K562 (cell line): ENCODE measurements around the gene FNBP1. TPM values are rescaled to one million over a fixed set of nuclear protein-coding genes. Genes with fewer than 3 reads are reported as not detected.

Experiments
- ATAC-seq: fragments of 200-7000 bp; cut with Tn5 transposase; 3 replicates; pipeline ENCODE4 v1.9.1; 2020; ENCODE audit warnings: moderate library complexity
- BruUV-seq: library from RNA; stranded (reverse); fragments of 400-500 nt; replicated peaks from 2 replicates; lab custom pipeline; 2021; lab: Mats Ljungman, UMichigan
- CTCF ChIA-PET: fragments of 300-600 bp; formaldehyde crosslinking; extraction: SDS; loops from one replicate; lab custom pipeline; 2021; ENCODE audit warnings: low intra/inter-chr PET ratio; lab: Yijun Ruan, JAX
- POLR2A ChIA-PET: fragments of 300-600, 350-650 bp; sonication (Branson Sonifier 250); formaldehyde crosslinking; extraction: SDS; loops from one replicate; lab custom pipeline; 2021; ENCODE audit warnings: antibody characterized with exemption, inconsistent platforms; lab: Yijun Ruan, JAX
- DNase-seq, 4 experiments: peaks; one replicate each; pipeline versions ENCODE4 v3.0.0 to v3.0.0-alpha.2; 2011 to 2018; ENCODE audit warnings: low spot score in 3 of 4, mixed read lengths in 3 of 4; ENCODE audit errors: extremely low read depth in 1 of 4
- FAIRE-seq: peaks from 2 replicates; lab custom pipeline; 2011; peaks lifted over from hg19 to GRCh38; lab: Jason Lieb, UNC
- H2AFZ ChIP-seq: 2 replicates; pipeline ENCODE4 v1.6.0; 2011; ENCODE audit warnings: low read depth, low read length, control low read depth, inconsistent platforms
- H3K27ac ChIP-seq: fragments of 200-600 bp; 3 replicates; pipeline ENCODE4 v1.8.0; 2011; ENCODE audit warnings: low read depth, mild to moderate bottlenecking, control low read depth, inconsistent platforms, low read length, moderate library complexity, mixed read lengths; ENCODE audit errors: extremely low read depth
- H3K27me3 ChIP-seq, 2 experiments: fragments of 300-600 bp in 1 of 2; 2 replicates in 1 of 2; 3 replicates in 1 of 2; pipeline versions ENCODE4 v1.6.0 to v1.8.0; 2011; ENCODE audit warnings: inconsistent platforms in 2 of 2, low read length in 2 of 2, mild to moderate bottlenecking in 1 of 2, mixed read lengths in 1 of 2, moderate library complexity in 1 of 2; ENCODE audit not compliant: control insufficient read depth in 2 of 2, insufficient read depth in 2 of 2
- H3K36me3 ChIP-seq: fragments of 300-600 bp; 3 replicates; pipeline ENCODE4 v1.8.0; 2011; ENCODE audit warnings: mild to moderate bottlenecking, low read length, inconsistent platforms; ENCODE audit not compliant: control insufficient read depth, insufficient read depth
- H3K4me1 ChIP-seq, 2 experiments: fragments of 200-600 bp in 1 of 2; replicated peaks in 1 of 2; 2 replicates in 1 of 2; 3 replicates in 1 of 2; pipeline versions ENCODE4 v1.5.1 to v1.8.0; 2011; ENCODE audit warnings: inconsistent platforms in 2 of 2, low read length in 2 of 2, mild to moderate bottlenecking in 1 of 2, mixed read lengths in 1 of 2, moderate library complexity in 1 of 2; ENCODE audit not compliant: control insufficient read depth in 2 of 2, insufficient read depth in 2 of 2
- H3K4me2 ChIP-seq: 2 replicates; pipeline ENCODE4 v1.6.1; 2011; ENCODE audit warnings: low read length, control low read depth, inconsistent platforms, mixed read lengths; ENCODE audit not compliant: insufficient read depth
- H3K4me3 ChIP-seq: fragments of 200-600 bp; sonication (generic), shearing (Covaris generic); 2 replicates; pipeline ENCODE4 v1.5.1; 2016; ENCODE audit warnings: control low read depth, inconsistent platforms
- H3K79me2 ChIP-seq: fragments of 200-600 bp; 3 replicates; pipeline ENCODE4 v1.8.0; 2011; ENCODE audit warnings: low read length, inconsistent platforms; ENCODE audit not compliant: control insufficient read depth, insufficient read depth
- H3K9ac ChIP-seq, 2 experiments: 2 replicates each; pipeline versions ENCODE4 v1.6.0 to v1.6.1; 2011; ENCODE audit warnings: low read depth in 2 of 2, low read length in 2 of 2, control low read depth in 1 of 2, inconsistent platforms in 1 of 2, mild to moderate bottlenecking in 1 of 2, mixed read lengths in 1 of 2; ENCODE audit not compliant: insufficient read depth in 1 of 2
- H3K9me1 ChIP-seq: one replicate; pipeline ENCODE4 v1.6.0; 2011; ENCODE audit warnings: inconsistent platforms, mild to moderate bottlenecking, low read length, moderate library complexity; ENCODE audit not compliant: control insufficient read depth, insufficient read depth
- H3K9me3 ChIP-seq: replicated peaks from 2 replicates; pipeline ENCODE4 v1.5.1; 2011; ENCODE audit warnings: low read depth, low read length, inconsistent platforms; ENCODE audit not compliant: control insufficient read depth, insufficient read depth
- H4K20me1 ChIP-seq: replicated peaks from 2 replicates; pipeline ENCODE4 v1.6.1; 2011; ENCODE audit warnings: low read length, inconsistent platforms, mixed read lengths; ENCODE audit not compliant: control insufficient read depth, insufficient read depth
- HES1 ChIP-seq: fragments of 450-650 bp; IDR thresholded peaks from 2 replicates; pipeline ENCODE4 v1.6.1; 2016; ENCODE audit warnings: low read depth, mild to moderate bottlenecking, moderate library complexity
- POLR2A ChIP-seq: fragments of 450-650 bp; conservative IDR thresholded peaks from 2 replicates; pipeline ENCODE4 v1.6.1; 2016
- ZNF449 ChIP-seq: fragments of 250-450 bp; sonication (Bioruptor Pico); IDR thresholded peaks from 2 replicates; pipeline ENCODE4 v1.8.0; 2022; ENCODE audit warnings: moderate library complexity, mild to moderate bottlenecking, inconsistent platforms
- WGBS: fragments of 100-300 bp; shearing (Covaris generic); methylation state at CpG from one replicate; pipeline ENCODE4 v1.1.6; 2016; ENCODE audit warnings: low coverage, mixed read lengths; ENCODE audit not compliant: insufficient coverage; ENCODE audit errors: missing lambda C conversion rate; 5-methylcytosine and 5-hydroxymethylcytosine counted together
- in situ Hi-C: fragments of 300-500 bp; cut with MboI; formaldehyde crosslinking; loops from 4 replicates; pipeline ENCODE4 v1.15.0; 2018; ENCODE audit warnings: inconsistent platforms, mixed read lengths
- intact Hi-C: fragments of 100-400 bp; cut with micrococcal nuclease; formaldehyde crosslinking; loops from 2 replicates; pipeline ENCODE4 v1.14.2; 2022
- polyA plus RNA-seq, 8 experiments: library from polyadenylated mRNA; depleted of rRNA in 4 of 8; stranded (reverse) in 5 of 8; unstranded in 3 of 8; fragments of >200 nt; fragmentation: Nextera tagmentation in 2 of 8; fragmentation: Illumina TruSeq in 1 of 8; extraction: Ambion mirVana in 2 of 8; extraction: Trizol in 1 of 8; gene quantifications; 2 replicates each; pipeline versions ENCODE4 v1.2.1 to v1.2.3, GENCODE V29; 2011 to 2014; ENCODE audit warnings: inconsistent platforms in 1 of 8, missing spikeins in 1 of 8
- total RNA-seq, 7 experiments: library from RNA; depleted of rRNA in 6 of 7; stranded (reverse); fragments of >200 nt in 6 of 7; fragmentation: Illumina TruSeq in 2 of 7; extraction: Trizol in 2 of 7; gene quantifications; 2 replicates each; pipeline versions ENCODE4 v1.2.1 to v1.2.3, GENCODE V29; 2011 to 2021; ENCODE audit warnings: low replicate concordance in 1 of 7

Gene FNBP1
- total and polyA plus RNA-seq, 9 of the 15 experiments (the other 6 are each of a cell fraction or from before 2014, with no cell fraction given) = 1.8 to 14.9 (median 7.6) TPM

- H3K9me1 ChIP-seq = no peaks in the 10 kb centered on the region
- no peak for FAIRE-seq
- POLR2A ChIA-PET = interaction anchor here (1.6 kb wide), 1 partner anchor 11 kb away, joined by 5 read pairs; no protein-coding TSS in a partner anchor
- H3K27me3 ChIP-seq = no peaks in the 10 kb centered on the region
- no peak overlapping the region for H3K27ac ChIP-seq
- in situ Hi-C loops = no loop called here
- H2AFZ ChIP-seq = no peak overlapping the region
- no peak overlapping the region for H3K4me2 ChIP-seq
- WGBS = 78% methylated on average over 3 of the region's 5 CpGs
- no peak for DNase-seq
- H3K4me1 ChIP-seq = peaks cover 9 to 14% of the 10 kb centered on the region in 2 experiments; a peak in 4 of 5 replicates
- no peaks in the 10 kb centered on the region for H3K9me3 ChIP-seq
- CTCF ChIA-PET = no interaction called here
- H3K4me3 ChIP-seq = no peak overlapping the region
- TF ChIP-seq ZNF449 (CRISPR knock-in tag) (no peak), POLR2A (no peak), HES1 (no peak)
- no peak overlapping the region for H3K9ac ChIP-seq
- H4K20me1 ChIP-seq = no peaks in the 10 kb centered on the region
- no peak for ATAC-seq
- no peaks in the 10 kb centered on the region for H3K79me2 ChIP-seq
- no TSS peak for BruUV-seq
- no peaks in the 10 kb centered on the region for H3K36me3 ChIP-seq
- intact Hi-C loops = no loop called here
Measured at GRCh38 chr9:129914051-129914450, 128.9 kb downstream of the FNBP1 start.
